DND-41 (cell line): ENCODE measurements around the gene GAN.

Source experiments
- CTCF ChIP-seq: IDR thresholded peaks from 2 replicates; pipeline ENCODE4 v1.5.1; 2012; ENCODE audit warnings: borderline replicate concordance, low read length, moderate library complexity, mild to moderate bottlenecking; ENCODE audit not compliant: poor library complexity, severe bottlenecking; ENCODE audit errors: extremely low read depth
- EZH2 ChIP-seq: IDR thresholded peaks from 3 replicates; pipeline ENCODE4 v1.6.1; 2012; ENCODE audit warnings: borderline replicate concordance, low read depth, mild to moderate bottlenecking, moderate library complexity, low read length, inconsistent platforms; ENCODE audit not compliant: severe bottlenecking

- TF ChIP-seq CTCF (no peak), EZH2 (no peak)
Observed at GRCh38 chr16:81316176-81316496, 1.4 kb downstream of the GAN start.
